GM12892 (cell line): ENCODE measurements around the gene GPR42.
"Not testable (repeated sequence)": the region's sequence is repeated elsewhere in the genome, so short reads cannot be mapped to it uniquely, and the experiment has no call there.

ENCODE experiments used
- POLR2AphosphoS5 ChIP-seq: IDR thresholded peaks from 2 replicates; pipeline ENCODE4 v1.6.1; 2011; ENCODE audit warnings: low read depth, low read length, control low read depth
- TAF1 ChIP-seq: IDR thresholded peaks from 2 replicates; pipeline ENCODE4 v1.6.1; 2011; ENCODE audit warnings: low read depth, mild to moderate bottlenecking, control low read depth, low read length, borderline replicate concordance

- not testable (repeated sequence) for TF ChIP-seq TAF1, POLR2AphosphoS5
These were observed 12.0 kb upstream of the GPR42 start for GRCh38 chr19:35358834-35359233.
